ENCODE measurements around the gene MEI1. TPM values are rescaled to one million over a fixed set of nuclear protein-coding genes. Genes with fewer than 3 reads are reported as not detected.

MEI1 gene
- total RNA-seq, 1 experiment from 2014 or later = not detected

DNA sequence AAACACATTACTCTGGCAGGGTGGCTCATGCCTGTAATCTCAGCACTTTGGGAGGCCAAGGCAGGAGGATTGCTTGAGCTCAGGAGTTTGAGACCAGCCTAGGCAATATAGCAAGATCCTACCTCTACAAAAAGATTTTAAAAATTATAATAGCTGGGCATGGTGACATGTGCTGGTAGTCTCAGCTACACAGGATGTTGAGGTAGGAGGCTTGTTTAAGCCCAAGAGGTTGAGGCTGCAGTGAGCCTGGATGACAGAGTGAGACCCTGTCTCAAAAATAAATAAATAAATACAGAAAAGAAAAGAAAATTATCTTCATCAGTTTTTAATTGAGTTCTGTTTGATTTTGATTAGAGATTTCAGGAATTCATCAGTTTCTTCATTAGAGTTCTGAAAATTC is 106.3 kb downstream of the MEI1 start:
- Mint-ChIP-seq H3K4me1 (ENCODE audit: low read depth, unreplicated experiment) (peaks cover 7% of the 10 kb centered on the region), H3K9me3 (ENCODE audit: unreplicated experiment) (no peaks in the 10 kb centered on the region), H3K36me3 (ENCODE audit: insufficient read depth, unreplicated experiment) (peaks cover 5% of the 10 kb centered on the region), H3K4me3 (ENCODE audit: unreplicated experiment) (no peak overlapping the region), H3K27ac (ENCODE audit: unreplicated experiment) (no peak overlapping the region), H3K27me3 (ENCODE audit: insufficient read depth, unreplicated experiment) (no peaks in the 10 kb centered on the region)
- H3K36me3 ChIP-seq (ENCODE audit: control insufficient read depth, insufficient read depth, low read length) = no peaks in the 10 kb centered on the region
- no peaks in the 10 kb centered on the region for H3K9me3 ChIP-seq
- no peaks in the 10 kb centered on the region for H3K27me3 ChIP-seq (replicated peaks; ENCODE audit: control insufficient read depth, insufficient read depth, low read length)
- peaks cover 6% of the 10 kb centered on the region; the same call in 1 of the 2 replicates for H3K4me1 ChIP-seq
- ChIA-PET CTCF (interaction anchor here (1.0 kb wide), 1 partner anchor 108 kb away, joined by 3 read pairs; no protein-coding TSS in a partner anchor), POLR2A (interaction anchor here (0.6 kb wide), 1 partner anchor 39 kb away, joined by 5 read pairs; no protein-coding TSS in a partner anchor)
- TF ChIP-seq, protein P1, sequence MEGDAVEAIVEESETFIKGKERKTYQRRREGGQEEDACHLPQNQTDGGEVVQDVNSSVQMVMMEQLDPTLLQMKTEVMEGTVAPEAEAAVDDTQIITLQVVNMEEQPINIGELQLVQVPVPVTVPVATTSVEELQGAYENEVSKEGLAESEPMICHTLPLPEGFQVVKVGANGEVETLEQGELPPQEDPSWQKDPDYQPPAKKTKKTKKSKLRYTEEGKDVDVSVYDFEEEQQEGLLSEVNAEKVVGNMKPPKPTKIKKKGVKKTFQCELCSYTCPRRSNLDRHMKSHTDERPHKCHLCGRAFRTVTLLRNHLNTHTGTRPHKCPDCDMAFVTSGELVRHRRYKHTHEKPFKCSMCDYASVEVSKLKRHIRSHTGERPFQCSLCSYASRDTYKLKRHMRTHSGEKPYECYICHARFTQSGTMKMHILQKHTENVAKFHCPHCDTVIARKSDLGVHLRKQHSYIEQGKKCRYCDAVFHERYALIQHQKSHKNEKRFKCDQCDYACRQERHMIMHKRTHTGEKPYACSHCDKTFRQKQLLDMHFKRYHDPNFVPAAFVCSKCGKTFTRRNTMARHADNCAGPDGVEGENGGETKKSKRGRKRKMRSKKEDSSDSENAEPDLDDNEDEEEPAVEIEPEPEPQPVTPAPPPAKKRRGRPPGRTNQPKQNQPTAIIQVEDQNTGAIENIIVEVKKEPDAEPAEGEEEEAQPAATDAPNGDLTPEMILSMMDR (IDR thresholded peaks at IDR 0.05; ENCODE audit: insufficient read depth in 1 of 2, low read depth in 1 of 2, low read length in 1 of 2, severe bottlenecking in 1 of 2, unreplicated experiment in 1 of 2) = no peak
- no TSS peak for BruUV-seq (replicated peaks)
- H3K4me3 ChIP-seq (ENCODE audit: low read depth, low read length) = no peak overlapping the region
- intact Hi-C loops (cut with micrococcal nuclease; ENCODE audit: unreplicated experiment) = no loop called here
- DNase-seq = no peak

DNA sequence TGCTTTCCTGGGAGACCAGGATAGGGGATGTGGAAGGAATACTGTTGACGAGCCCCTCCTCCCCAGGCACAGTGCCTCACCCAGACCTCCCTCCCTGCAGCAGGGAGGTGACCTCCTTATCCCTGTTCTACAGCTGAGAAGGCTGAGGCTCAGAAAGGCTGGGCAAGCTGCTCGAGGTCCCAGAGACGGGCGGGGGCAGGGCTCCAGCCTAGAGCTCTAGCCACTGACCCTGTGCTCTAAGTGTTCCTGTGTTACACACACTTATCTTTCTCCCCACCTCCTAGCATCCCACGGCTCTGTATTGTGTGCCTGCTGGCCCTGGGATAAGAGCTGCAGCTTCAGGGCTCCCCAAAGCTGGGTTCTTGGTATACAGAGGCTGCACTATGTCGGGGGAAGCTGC is 109.1 kb downstream of the MEI1 start:
- peaks cover 2% of the 10 kb centered on the region for H3K36me3 ChIP-seq (ENCODE audit: control insufficient read depth, insufficient read depth, low read length)
- ChIA-PET POLR2A (no interaction called here), CTCF (interaction anchor here (1.9 kb wide), 1 partner anchor 111 kb away, joined by 5 read pairs; no protein-coding TSS in a partner anchor)
- no peaks in the 10 kb centered on the region for H3K36me3 Mint-ChIP-seq (ENCODE audit: insufficient read depth, unreplicated experiment)
- no peak for DNase-seq
- no TSS peak for BruUV-seq (replicated peaks)
- no peaks in the 10 kb centered on the region for H3K9me3 Mint-ChIP-seq (ENCODE audit: unreplicated experiment)
- no peaks in the 10 kb centered on the region for H3K27me3 Mint-ChIP-seq (ENCODE audit: insufficient read depth, unreplicated experiment)
- no peak overlapping the region for H3K4me3 ChIP-seq (ENCODE audit: low read depth, low read length)
- H3K4me1 Mint-ChIP-seq (ENCODE audit: low read depth, unreplicated experiment) = no peaks in the 10 kb centered on the region
- H3K4me3 Mint-ChIP-seq (ENCODE audit: unreplicated experiment) = no peak overlapping the region
- no peak overlapping the region for H3K27ac Mint-ChIP-seq (ENCODE audit: unreplicated experiment)
- H3K9me3 ChIP-seq = no peaks in the 10 kb centered on the region
- H3K4me1 ChIP-seq = no peaks in the 10 kb centered on the region
- TF ChIP-seq, protein P1 (IDR thresholded peaks at IDR 0.05; ENCODE audit: insufficient read depth in 1 of 2, low read depth in 1 of 2, low read length in 1 of 2, severe bottlenecking in 1 of 2, unreplicated experiment in 1 of 2) = no peak
- intact Hi-C loops (cut with micrococcal nuclease; ENCODE audit: unreplicated experiment) = no loop called here
- H3K27me3 ChIP-seq (replicated peaks; ENCODE audit: control insufficient read depth, insufficient read depth, low read length) = no peaks in the 10 kb centered on the region

DNA sequence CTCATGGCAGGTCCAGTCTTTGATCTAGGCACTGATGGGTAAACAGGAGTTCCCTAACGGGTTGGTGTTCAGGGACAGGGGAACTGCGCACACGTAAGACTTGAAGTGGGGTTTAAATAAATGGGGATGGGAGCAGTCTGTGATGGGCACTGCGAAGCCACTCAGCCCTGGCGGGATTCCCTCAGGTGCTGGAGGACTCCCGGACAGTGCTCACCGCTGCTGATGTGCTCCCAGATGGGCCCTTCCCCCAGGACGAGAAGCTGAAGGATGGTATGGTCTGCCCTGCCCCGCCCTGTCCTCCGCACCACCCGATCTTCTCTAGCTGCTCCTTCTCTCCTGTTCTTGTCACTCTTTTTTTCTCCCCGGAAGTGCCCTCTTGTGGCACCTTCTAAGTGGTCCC is 110.7 kb downstream of the MEI1 start:
- no peaks in the 10 kb centered on the region for H3K9me3 ChIP-seq
- H3K36me3 Mint-ChIP-seq (ENCODE audit: insufficient read depth, unreplicated experiment) = peaks cover 10% of the 10 kb centered on the region
- no peaks in the 10 kb centered on the region for H3K9me3 Mint-ChIP-seq (ENCODE audit: unreplicated experiment)
- H3K4me1 ChIP-seq = no peaks in the 10 kb centered on the region
- DNase-seq = no peak
- no peaks in the 10 kb centered on the region for H3K4me1 Mint-ChIP-seq (ENCODE audit: low read depth, unreplicated experiment)
- peaks cover 4% of the 10 kb centered on the region for H3K36me3 ChIP-seq (ENCODE audit: control insufficient read depth, insufficient read depth, low read length)
- H3K4me3 ChIP-seq (ENCODE audit: low read depth, low read length) = no peak overlapping the region
- H3K27me3 ChIP-seq (replicated peaks; ENCODE audit: control insufficient read depth, insufficient read depth, low read length) = no peaks in the 10 kb centered on the region
- POLR2A ChIA-PET = interaction anchor here (0.9 kb wide), 1 partner anchor 23 kb away, joined by 3 read pairs; the partner anchor contains the start of gene SREBF2
- H3K4me3 Mint-ChIP-seq (ENCODE audit: unreplicated experiment) = no peak overlapping the region
- no peaks in the 10 kb centered on the region for H3K27me3 Mint-ChIP-seq (ENCODE audit: insufficient read depth, unreplicated experiment)
- TF ChIP-seq, protein P1 (IDR thresholded peaks at IDR 0.05; ENCODE audit: insufficient read depth in 1 of 2, low read depth in 1 of 2, low read length in 1 of 2, severe bottlenecking in 1 of 2, unreplicated experiment in 1 of 2) = no peak
- CTCF ChIA-PET = interaction anchor here (0.7 to 1.1 kb wide), 2 partner anchors 63 to 68 kb away, joined by 6 to 13 read pairs; no protein-coding TSS in a partner anchor
- BruUV-seq (replicated peaks) = no TSS peak
- H3K27ac Mint-ChIP-seq (ENCODE audit: unreplicated experiment) = no peak overlapping the region
- intact Hi-C loops (cut with micrococcal nuclease; ENCODE audit: unreplicated experiment) = no loop called here
